Neural cell (in vitro differentiated cells): ENCODE results near the gene CACNA1E.

Experiments used
- EP300 ChIP-seq: fragments of 450-650 bp; conservative IDR thresholded peaks from 2 replicates; pipeline ENCODE4 v1.6.1; 2014; ENCODE audit warnings: antibody characterized with exemption, mild to moderate bottlenecking, moderate library complexity; ENCODE audit not compliant: poor library complexity, severe bottlenecking
- EZH2 ChIP-seq: fragments of 200-600, 300-800 bp; shearing (Covaris generic), sonication (generic); IDR thresholded peaks from 2 replicates; pipeline ENCODE4 v1.6.1; 2014; ENCODE audit warnings: antibody characterized with exemption, low read length, borderline replicate concordance, mild to moderate bottlenecking; ENCODE audit not compliant: insufficient read depth, poor library complexity, severe bottlenecking
- MXI1 ChIP-seq: fragments of 450-650 bp; conservative IDR thresholded peaks from 2 replicates; pipeline ENCODE4 v1.6.1; 2014; ENCODE audit warnings: antibody characterized with exemption, mild to moderate bottlenecking; ENCODE audit not compliant: poor library complexity, severe bottlenecking
- POLR2AphosphoS5 ChIP-seq: IDR thresholded peaks from 2 replicates; pipeline ENCODE4 v1.6.1; 2012
- RAD21 ChIP-seq: fragments of 450-650 bp; conservative IDR thresholded peaks from 2 replicates; pipeline ENCODE4 v1.6.1; 2014; ENCODE audit warnings: antibody characterized with exemption, mild to moderate bottlenecking, moderate library complexity
- SMC3 ChIP-seq: fragments of 450-650 bp; conservative IDR thresholded peaks from 2 replicates; pipeline ENCODE4 v1.6.1; 2014; ENCODE audit warnings: antibody characterized with exemption, mild to moderate bottlenecking, moderate library complexity; ENCODE audit not compliant: poor library complexity
- TAF1 ChIP-seq: IDR thresholded peaks from 2 replicates; pipeline ENCODE4 v1.6.1; 2012; ENCODE audit warnings: low read depth
- TF ChIP-seq, protein P1 (sequence below): fragments of 450-650 bp; IDR thresholded peaks from 2 replicates; pipeline ENCODE4 v1.5.1; 2014; ENCODE audit warnings: antibody characterized with exemption, mild to moderate bottlenecking, moderate library complexity; ENCODE audit not compliant: poor library complexity, severe bottlenecking
- TF ChIP-seq, protein P2 (sequence below): IDR thresholded peaks from 2 replicates; pipeline ENCODE4 v1.6.1; 2012; ENCODE audit warnings: borderline replicate concordance

DNA sequence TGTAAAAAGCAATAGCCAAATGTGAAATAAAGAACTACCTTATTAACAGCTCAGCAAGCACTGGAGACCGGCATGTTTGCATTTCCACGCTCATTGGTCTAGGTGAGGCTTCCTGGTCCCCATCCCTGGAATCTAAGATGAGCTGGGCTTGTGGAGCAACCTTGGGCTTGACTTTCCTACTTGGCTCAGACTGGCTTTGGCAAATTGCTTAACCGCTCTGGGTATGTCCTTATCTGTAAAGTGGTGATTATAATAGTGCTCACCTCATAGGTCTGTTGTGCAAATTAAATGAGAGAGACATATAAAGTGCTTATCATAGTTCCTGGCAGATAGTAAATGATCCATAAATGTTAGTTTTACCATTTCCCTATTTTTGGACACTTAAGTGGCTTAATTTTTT lies 49.4 kb upstream of the CACNA1E start:
- TF ChIP-seq, protein P1, sequence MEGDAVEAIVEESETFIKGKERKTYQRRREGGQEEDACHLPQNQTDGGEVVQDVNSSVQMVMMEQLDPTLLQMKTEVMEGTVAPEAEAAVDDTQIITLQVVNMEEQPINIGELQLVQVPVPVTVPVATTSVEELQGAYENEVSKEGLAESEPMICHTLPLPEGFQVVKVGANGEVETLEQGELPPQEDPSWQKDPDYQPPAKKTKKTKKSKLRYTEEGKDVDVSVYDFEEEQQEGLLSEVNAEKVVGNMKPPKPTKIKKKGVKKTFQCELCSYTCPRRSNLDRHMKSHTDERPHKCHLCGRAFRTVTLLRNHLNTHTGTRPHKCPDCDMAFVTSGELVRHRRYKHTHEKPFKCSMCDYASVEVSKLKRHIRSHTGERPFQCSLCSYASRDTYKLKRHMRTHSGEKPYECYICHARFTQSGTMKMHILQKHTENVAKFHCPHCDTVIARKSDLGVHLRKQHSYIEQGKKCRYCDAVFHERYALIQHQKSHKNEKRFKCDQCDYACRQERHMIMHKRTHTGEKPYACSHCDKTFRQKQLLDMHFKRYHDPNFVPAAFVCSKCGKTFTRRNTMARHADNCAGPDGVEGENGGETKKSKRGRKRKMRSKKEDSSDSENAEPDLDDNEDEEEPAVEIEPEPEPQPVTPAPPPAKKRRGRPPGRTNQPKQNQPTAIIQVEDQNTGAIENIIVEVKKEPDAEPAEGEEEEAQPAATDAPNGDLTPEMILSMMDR: no peak
- TF ChIP-seq, protein P2, sequence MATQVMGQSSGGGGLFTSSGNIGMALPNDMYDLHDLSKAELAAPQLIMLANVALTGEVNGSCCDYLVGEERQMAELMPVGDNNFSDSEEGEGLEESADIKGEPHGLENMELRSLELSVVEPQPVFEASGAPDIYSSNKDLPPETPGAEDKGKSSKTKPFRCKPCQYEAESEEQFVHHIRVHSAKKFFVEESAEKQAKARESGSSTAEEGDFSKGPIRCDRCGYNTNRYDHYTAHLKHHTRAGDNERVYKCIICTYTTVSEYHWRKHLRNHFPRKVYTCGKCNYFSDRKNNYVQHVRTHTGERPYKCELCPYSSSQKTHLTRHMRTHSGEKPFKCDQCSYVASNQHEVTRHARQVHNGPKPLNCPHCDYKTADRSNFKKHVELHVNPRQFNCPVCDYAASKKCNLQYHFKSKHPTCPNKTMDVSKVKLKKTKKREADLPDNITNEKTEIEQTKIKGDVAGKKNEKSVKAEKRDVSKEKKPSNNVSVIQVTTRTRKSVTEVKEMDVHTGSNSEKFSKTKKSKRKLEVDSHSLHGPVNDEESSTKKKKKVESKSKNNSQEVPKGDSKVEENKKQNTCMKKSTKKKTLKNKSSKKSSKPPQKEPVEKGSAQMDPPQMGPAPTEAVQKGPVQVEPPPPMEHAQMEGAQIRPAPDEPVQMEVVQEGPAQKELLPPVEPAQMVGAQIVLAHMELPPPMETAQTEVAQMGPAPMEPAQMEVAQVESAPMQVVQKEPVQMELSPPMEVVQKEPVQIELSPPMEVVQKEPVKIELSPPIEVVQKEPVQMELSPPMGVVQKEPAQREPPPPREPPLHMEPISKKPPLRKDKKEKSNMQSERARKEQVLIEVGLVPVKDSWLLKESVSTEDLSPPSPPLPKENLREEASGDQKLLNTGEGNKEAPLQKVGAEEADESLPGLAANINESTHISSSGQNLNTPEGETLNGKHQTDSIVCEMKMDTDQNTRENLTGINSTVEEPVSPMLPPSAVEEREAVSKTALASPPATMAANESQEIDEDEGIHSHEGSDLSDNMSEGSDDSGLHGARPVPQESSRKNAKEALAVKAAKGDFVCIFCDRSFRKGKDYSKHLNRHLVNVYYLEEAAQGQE: no peak
- TF ChIP-seq EP300 (no peak), POLR2AphosphoS5 (no peak), SMC3 (no peak), RAD21 (no peak), EZH2 (no peak), MXI1 (no peak), TAF1 (no peak)
